SU-DHL-6 (cell line): Measurements from ENCODE around the gene TUBB.

ENCODE experiments used
- H2AFZ ChIP-seq: fragments of 200-600 bp; sonication (generic); 2 replicates; pipeline ENCODE4 v1.6.1; 2014; ENCODE audit warnings: low read depth, mild to moderate bottlenecking, moderate library complexity, mixed read lengths, antibody characterized with exemption, low read length; ENCODE audit not compliant: severe bottlenecking
- H3F3A ChIP-seq: fragments of 200-600 bp; shearing (Covaris generic); 2 replicates; pipeline ENCODE4 v1.6.0; 2016; ENCODE audit warnings: antibody characterized with exemption, mild to moderate bottlenecking; ENCODE audit not compliant: insufficient read depth
- H3K27ac ChIP-seq: fragments of 200-600 bp; sonication (generic); 2 replicates; pipeline ENCODE4 v1.5.1; 2016; ENCODE audit warnings: low read depth, mild to moderate bottlenecking, low read length, moderate library complexity, mixed read lengths
- H3K27me3 ChIP-seq: fragments of 200-600 bp; sonication (generic), shearing (Covaris generic); 2 replicates; pipeline ENCODE4 v1.6.0; 2014; ENCODE audit warnings: mild to moderate bottlenecking, low read length
- H3K36me3 ChIP-seq: fragments of 200-600 bp; sonication (generic); 2 replicates; pipeline ENCODE4 v1.6.1; 2014; ENCODE audit warnings: mild to moderate bottlenecking, low read length, mixed read lengths
- H3K4me2 ChIP-seq: fragments of 300-600, 200-600 bp; shearing (Covaris generic), sonication (generic); 2 replicates; pipeline ENCODE4 v1.6.0; 2014; ENCODE audit warnings: low read length, low read depth, mild to moderate bottlenecking; ENCODE audit not compliant: poor library complexity, severe bottlenecking
- H3K4me3 ChIP-seq: fragments of 200-600 bp; sonication (generic); 2 replicates; pipeline ENCODE4 v1.5.1; 2014; ENCODE audit warnings: antibody characterized with exemption, low read length, mild to moderate bottlenecking, mixed read lengths; ENCODE audit not compliant: insufficient read depth, poor library complexity, severe bottlenecking
- H3K79me2 ChIP-seq: fragments of 200-600 bp; sonication (generic); 2 replicates; pipeline ENCODE4 v1.6.1; 2014; ENCODE audit warnings: mild to moderate bottlenecking, low read length, moderate library complexity; ENCODE audit not compliant: insufficient read depth
- H3K9ac ChIP-seq: fragments of 200-600 bp; sonication (generic); 2 replicates; pipeline ENCODE4 v1.7.0; 2014; ENCODE audit warnings: mild to moderate bottlenecking, low read length
- H3K9me2 ChIP-seq: fragments of 200-600 bp; sonication (generic); replicated peaks from 2 replicates; pipeline ENCODE4 v1.6.1; 2014; ENCODE audit warnings: low read length; ENCODE audit not compliant: insufficient read depth
- H3K9me3 ChIP-seq: fragments of 200-600 bp; sonication (generic); 2 replicates; pipeline ENCODE4 v1.6.1; 2014; ENCODE audit warnings: low read length, mixed read lengths; ENCODE audit not compliant: insufficient read depth
- H4K20me1 ChIP-seq: fragments of 200-600 bp; sonication (generic); 2 replicates; pipeline ENCODE4 v1.6.1; 2014; ENCODE audit warnings: low read depth, mild to moderate bottlenecking, antibody characterized with exemption, low read length, moderate library complexity, mixed read lengths
- EZH2phosphoT487 ChIP-seq: fragments of 200-600 bp; sonication (generic), shearing (Covaris generic); conservative IDR thresholded peaks from 2 replicates; pipeline ENCODE4 v1.6.1; 2018; ENCODE audit warnings: mild to moderate bottlenecking, antibody characterized with exemption, low read length, moderate library complexity, mixed read lengths
- TF ChIP-seq, protein P1 (sequence below): fragments of 200-600 bp; sonication (generic); IDR thresholded peaks from one replicate; pipeline ENCODE4 v1.5.1; 2017; ENCODE audit warnings: antibody characterized with exemption, mild to moderate bottlenecking, low read length, moderate library complexity; ENCODE audit not compliant: insufficient read depth, poor library complexity, severe bottlenecking

TUBB gene

DNA sequence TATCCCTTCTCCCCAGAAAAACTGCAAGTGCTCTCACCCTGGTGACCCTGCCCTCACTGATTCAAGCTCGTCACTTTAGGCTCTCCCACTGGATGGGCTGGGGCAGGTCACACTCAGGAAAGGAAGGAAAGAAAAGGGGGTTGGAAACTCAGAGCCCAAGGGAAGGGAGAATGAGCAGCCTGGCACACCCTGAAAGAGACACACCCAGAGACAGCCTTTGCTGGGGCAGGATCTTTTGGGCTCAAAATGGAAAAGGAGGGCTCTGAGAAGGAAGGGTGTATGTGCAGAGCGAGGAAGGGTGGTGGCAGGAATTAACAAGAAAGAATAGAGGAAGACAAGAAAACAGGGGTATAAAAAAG is 36.2 kb upstream of the TUBB start:
- peak overlapping the region; percentile 91 for H3K4me3 ChIP-seq
- peak overlapping the region; percentile 92 for H3K4me2 ChIP-seq
- H3K9me2 ChIP-seq, result no peaks in the 10 kb centered on the region
- TF ChIP-seq, protein P1, sequence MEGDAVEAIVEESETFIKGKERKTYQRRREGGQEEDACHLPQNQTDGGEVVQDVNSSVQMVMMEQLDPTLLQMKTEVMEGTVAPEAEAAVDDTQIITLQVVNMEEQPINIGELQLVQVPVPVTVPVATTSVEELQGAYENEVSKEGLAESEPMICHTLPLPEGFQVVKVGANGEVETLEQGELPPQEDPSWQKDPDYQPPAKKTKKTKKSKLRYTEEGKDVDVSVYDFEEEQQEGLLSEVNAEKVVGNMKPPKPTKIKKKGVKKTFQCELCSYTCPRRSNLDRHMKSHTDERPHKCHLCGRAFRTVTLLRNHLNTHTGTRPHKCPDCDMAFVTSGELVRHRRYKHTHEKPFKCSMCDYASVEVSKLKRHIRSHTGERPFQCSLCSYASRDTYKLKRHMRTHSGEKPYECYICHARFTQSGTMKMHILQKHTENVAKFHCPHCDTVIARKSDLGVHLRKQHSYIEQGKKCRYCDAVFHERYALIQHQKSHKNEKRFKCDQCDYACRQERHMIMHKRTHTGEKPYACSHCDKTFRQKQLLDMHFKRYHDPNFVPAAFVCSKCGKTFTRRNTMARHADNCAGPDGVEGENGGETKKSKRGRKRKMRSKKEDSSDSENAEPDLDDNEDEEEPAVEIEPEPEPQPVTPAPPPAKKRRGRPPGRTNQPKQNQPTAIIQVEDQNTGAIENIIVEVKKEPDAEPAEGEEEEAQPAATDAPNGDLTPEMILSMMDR, result no peak
- TF ChIP-seq EZH2phosphoT487, result no peak
- peaks cover 71% of the 10 kb centered on the region for H3F3A ChIP-seq
- H2AFZ ChIP-seq, result no peak overlapping the region
- H3K36me3 ChIP-seq, result no peaks in the 10 kb centered on the region
- H3K27me3 ChIP-seq, result no peaks in the 10 kb centered on the region
- H3K79me2 ChIP-seq, result peaks cover 70% of the 10 kb centered on the region
- H3K27ac ChIP-seq, result peak overlapping the region; percentile 94
- peak overlapping the region; percentile 82 for H3K9ac ChIP-seq
- H4K20me1 ChIP-seq, result no peaks in the 10 kb centered on the region
- no peaks in the 10 kb centered on the region for H3K9me3 ChIP-seq

DNA sequence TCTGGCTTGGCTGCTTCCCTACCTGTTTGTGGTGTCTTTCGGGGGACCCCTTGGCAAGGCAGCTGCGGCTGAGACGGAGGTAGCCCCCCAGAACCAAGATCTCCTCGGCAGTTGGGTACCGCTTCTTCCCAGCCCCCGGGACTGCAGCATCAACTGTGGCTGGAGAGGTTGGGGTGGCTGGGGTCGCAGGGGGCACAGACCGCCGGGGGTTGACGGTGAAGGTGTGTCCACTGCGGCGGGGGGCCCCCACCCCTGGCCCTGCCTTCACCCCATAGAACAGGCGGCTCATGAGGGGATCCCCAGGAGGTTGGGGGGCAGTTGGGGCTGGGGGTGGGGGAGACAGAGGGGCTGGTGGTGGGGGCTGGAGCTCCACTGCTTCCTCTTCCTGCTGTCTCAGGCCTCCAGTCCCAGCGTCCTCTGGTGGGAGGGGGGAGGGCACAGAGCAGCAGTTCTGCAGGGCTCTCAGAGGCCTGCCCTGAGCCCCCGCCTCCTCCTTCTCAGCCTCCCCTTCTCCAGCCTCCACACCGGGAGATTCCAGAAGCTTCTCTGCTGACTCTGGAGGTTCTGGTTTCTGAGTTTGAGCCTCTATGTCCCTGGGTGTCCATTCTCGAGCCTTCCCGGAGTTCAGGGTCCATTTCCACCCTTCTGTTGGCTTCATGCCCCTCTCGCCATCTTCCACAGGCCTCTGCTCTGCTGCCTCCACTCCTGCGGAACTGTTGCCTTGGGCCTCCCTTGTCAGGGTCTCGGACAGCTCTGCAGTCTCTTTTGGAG is 35.6 kb upstream of the TUBB start:
- Histone ChIP-seq H3K36me3 (no peaks in the 10 kb centered on the region), H3F3A (peaks cover 75% of the 10 kb centered on the region), H3K9me2 (no peaks in the 10 kb centered on the region), H3K4me2 (peak overlapping the region; percentile 92), H3K27ac (peak overlapping the region; percentile 94), H3K27me3 (no peaks in the 10 kb centered on the region), H3K9ac (peak overlapping the region; percentile 82), H3K79me2 (peaks cover 68% of the 10 kb centered on the region), H2AFZ (no peak overlapping the region), H3K4me3 (peak overlapping the region; percentile 91), H3K9me3 (no peaks in the 10 kb centered on the region), H4K20me1 (no peaks in the 10 kb centered on the region)
- TF ChIP-seq, protein P1, result no peak
- no peak for TF ChIP-seq EZH2phosphoT487

DNA sequence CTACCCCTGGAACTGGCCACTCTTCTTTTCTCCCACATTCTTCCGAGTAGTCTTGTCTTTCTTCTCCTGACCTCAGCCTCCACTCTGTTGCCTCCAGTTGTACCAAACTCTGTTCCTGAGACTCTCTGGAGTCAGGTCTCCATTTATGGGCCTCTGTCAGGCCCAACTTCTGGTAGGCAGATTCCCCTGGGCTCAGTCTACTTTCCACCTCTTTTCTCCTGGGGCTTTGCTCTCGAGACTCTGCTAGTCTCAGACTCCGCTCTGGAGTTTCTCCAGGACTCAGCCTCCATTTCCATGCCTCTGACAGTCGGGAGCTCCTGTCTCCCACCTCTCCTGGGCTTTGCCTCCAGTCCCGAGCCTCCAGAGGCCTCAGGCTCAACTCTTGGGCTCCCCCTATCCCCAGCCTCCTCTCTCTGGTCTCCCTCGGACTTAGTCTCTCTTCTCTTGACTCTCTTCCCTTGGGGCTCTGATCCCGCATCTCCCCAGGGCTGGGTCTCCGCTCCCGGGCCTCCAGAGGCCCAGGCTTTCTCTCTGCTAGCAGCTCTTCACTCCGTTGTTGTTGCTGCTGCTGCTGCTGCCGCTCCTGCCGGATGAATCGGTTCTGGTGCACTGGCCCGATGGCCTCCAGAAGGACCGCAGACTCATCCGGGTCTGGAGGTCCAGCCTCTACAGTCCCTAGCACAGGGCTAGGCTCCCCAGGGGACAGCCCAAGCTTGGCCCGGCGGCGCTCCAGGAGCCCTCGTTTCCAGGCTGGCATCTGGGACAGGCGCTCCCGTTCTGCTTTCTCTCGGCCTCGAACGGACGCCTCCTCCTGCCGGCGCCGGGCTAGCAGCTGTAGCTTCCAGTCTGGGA is 34.8 kb upstream of the TUBB start:
- Histone ChIP-seq H3F3A (peaks cover 72% of the 10 kb centered on the region), H3K9me2 (no peaks in the 10 kb centered on the region), H3K9me3 (no peaks in the 10 kb centered on the region), H3K36me3 (no peaks in the 10 kb centered on the region), H3K9ac (peak overlapping the region; percentile 82), H3K79me2 (peaks cover 67% of the 10 kb centered on the region), H3K27me3 (no peaks in the 10 kb centered on the region), H2AFZ (no peak overlapping the region), H3K27ac (peak overlapping the region; percentile 94), H3K4me2 (peak overlapping the region; percentile 92), H4K20me1 (no peaks in the 10 kb centered on the region), H3K4me3 (peak overlapping the region; percentile 91)
- no peak for TF ChIP-seq EZH2phosphoT487
- TF ChIP-seq, protein P1, result peak; percentile 64
